Retinal pigment epithelial cell (primary cell): ENCODE data around the gene RETSAT.
"Not testable (repeated sequence)": the region's sequence is repeated elsewhere in the genome, so short reads cannot be mapped to it uniquely, and the experiment has no call there.

Source experiments
- DNase-seq: peaks from one replicate; pipeline ENCODE4 v3.0.0-alpha.2; 2010; ENCODE audit warnings: low read depth
- H3K4me3 ChIP-seq: 2 replicates; pipeline ENCODE4 v1.5.1; 2011; ENCODE audit warnings: mild to moderate bottlenecking, low read length, control low read depth, moderate library complexity
- CTCF ChIP-seq: conservative IDR thresholded peaks from 2 replicates; pipeline ENCODE4 v1.5.1; 2011; ENCODE audit warnings: low read depth, low read length, control low read depth, inconsistent platforms

The RETSAT gene

GRCh38 chr2:85347599-85347998, 6.7 kb downstream of the RETSAT start:
- TF ChIP-seq CTCF, result no peak
- DNase-seq, result no peak

GRCh38 chr2:85344356-85344954, 9.9 kb downstream of the RETSAT start:
- no peak for DNase-seq
- no peak for TF ChIP-seq CTCF
- no peak overlapping the region for H3K4me3 ChIP-seq

More at GRCh38 chr2:85347599-85347998, 6.7 kb downstream of the RETSAT start:
- no peak overlapping the region for H3K4me3 ChIP-seq

DNA sequence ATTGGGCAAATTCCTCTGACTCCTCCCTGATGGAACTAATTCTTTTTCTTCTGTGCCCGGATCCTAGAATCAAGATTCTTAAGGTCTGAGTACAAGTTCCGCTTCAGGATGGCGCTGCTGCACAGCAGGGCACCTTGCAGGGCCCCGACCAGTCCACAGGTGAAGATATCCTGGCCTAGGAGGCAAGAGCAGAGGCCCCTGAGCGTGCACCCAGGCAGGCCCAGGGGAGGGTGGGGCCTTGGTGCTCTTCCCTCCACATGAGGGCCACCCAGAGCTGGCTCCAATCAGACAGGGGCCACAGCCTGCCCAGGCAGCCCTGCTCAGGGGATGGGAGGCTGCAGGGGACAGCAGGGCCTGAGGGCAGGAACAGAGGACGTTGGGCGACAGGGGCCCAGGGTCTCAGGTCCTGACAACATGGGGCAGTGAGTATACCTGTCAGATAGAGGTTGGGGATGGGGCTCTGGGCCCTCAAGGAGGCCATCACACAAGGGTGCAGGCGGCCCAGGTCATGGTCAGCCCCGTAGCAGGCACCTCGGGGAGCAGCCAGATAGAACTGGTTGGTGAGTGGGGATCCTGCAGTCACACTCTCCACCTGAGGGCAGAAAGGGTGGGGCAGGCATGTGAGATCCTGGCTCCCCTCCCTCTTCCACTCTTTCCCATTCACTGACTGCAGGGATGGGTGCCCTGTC, 11.0 kb downstream of the RETSAT start:
- not testable (repeated sequence) for DNase-seq, H3K4me3 ChIP-seq

DNA sequence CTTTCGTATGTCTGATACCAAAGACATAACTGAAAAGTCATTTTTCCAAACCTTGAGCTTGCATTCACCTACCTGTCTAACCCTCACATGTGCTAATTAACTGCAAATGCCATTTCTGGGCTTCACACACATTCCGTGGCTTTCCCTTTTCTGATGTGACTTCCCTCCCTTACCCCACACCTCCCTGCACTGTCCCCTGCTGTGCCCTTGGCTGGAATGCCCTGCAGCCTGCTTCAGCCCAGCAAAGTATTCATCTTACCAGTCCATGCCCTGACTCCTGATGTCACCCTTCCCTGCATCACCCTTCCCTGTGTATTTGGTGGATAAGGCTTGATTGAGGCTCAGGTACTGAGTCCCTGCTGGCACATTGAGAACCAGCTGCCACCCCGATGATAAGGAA, 12.2 kb downstream of the RETSAT start:
- no peak for DNase-seq
- no peak overlapping the region for H3K4me3 ChIP-seq
- TF ChIP-seq CTCF, result no peak

GRCh38 chr2:85341269-85342029, 12.9 kb downstream of the RETSAT start:
- no peak for TF ChIP-seq CTCF
- DNase-seq, result no peak
- H3K4me3 ChIP-seq, result no peak overlapping the region

GRCh38 chr2:85340034-85340892, 14.1 kb downstream of the RETSAT start:
- DNase-seq, result no peak
- H3K4me3 ChIP-seq, result no peak overlapping the region
- TF ChIP-seq CTCF, result no peak

- no peak overlapping the region for H3K4me3 ChIP-seq
- no peak for TF ChIP-seq CTCF
- DNase-seq, result no peak
Measured at GRCh38 chr2:85334928-85335327, 19.4 kb downstream of the RETSAT start.

GRCh38 chr2:85333877-85334276, 20.5 kb downstream of the RETSAT start:
- H3K4me3 ChIP-seq, DNase-seq: not testable (repeated sequence)
